ENCODE data around the gene IGFBP1. TPM values are rescaled to one million over a fixed set of nuclear protein-coding genes. Genes with fewer than 3 reads are reported as not detected.

Gene IGFBP1
- total and polyA plus RNA-seq, 2 experiments from 2014 or later: not detected

GRCh38 chr7:45894665-45895062 lies 6.4 kb downstream of the IGFBP1 start:
- Histone ChIP-seq H3K27me3 (ENCODE audit: insufficient read depth) (peaks cover 13% of the 10 kb centered on the region), H3F3A (replicated peaks; ENCODE audit: low read depth) (no peaks in the 10 kb centered on the region), H3K4me1 (ENCODE audit: insufficient read depth) (peaks cover 4% of the 10 kb centered on the region; the same call in 1 of the 2 replicates), H2AFZ (no peak overlapping the region), H3K36me3 (ENCODE audit: insufficient read depth) (no peaks in the 10 kb centered on the region), H3K4me3 (no peak overlapping the region), H3K9me2 (ENCODE audit: insufficient read depth) (0 out of 2 replicates have a peak, but pooled peaks cover 3% of the 10 kb centered on the region), H4K20me1 (replicated peaks; ENCODE audit: insufficient read depth) (no peaks in the 10 kb centered on the region; the same call in 1 of the 2 replicates), H3K4me2 (no peak overlapping the region), H3K79me2 (replicated peaks; ENCODE audit: insufficient read depth) (no peaks in the 10 kb centered on the region), H3K27ac (ENCODE audit: low read depth) (no peak overlapping the region)
- no peak for DNase-seq (ENCODE audit: low spot score)
- Mint-ChIP-seq H3K4me1 (peaks cover 2% of the 10 kb centered on the region), H3K27me3 (ENCODE audit: insufficient read depth, low read depth, poor library complexity) (peaks cover 14% of the 10 kb centered on the region), H3K36me3 (ENCODE audit: low read depth) (no peaks in the 10 kb centered on the region), H3K4me3 (no peak overlapping the region), H3K9me3 (no peaks in the 10 kb centered on the region; the same call in 2 of the 3 replicates), H3K27ac (no peak overlapping the region)
- no peak for ATAC-seq
- TF ChIP-seq CTCF (conservative IDR thresholded peaks at IDR 0.05; ENCODE audit: low read depth in 2 of 2) (no peak), ZNF114 (CRISPR knock-in tag; IDR thresholded peaks at IDR 0.05) (no peak), ETS1 (IDR thresholded peaks at IDR 0.05) (no peak), STAT1 (IDR thresholded peaks at IDR 0.05; ENCODE audit: unreplicated experiment) (no peak), EZH2phosphoT487 (IDR thresholded peaks at IDR 0.05; ENCODE audit: unreplicated experiment) (no peak), NANOG (IDR thresholded peaks at IDR 0.05; ENCODE audit: borderline replicate concordance) (no peak), EZH2 (IDR thresholded peaks at IDR 0.05; ENCODE audit: low read depth, unreplicated experiment) (no peak), JUNB (IDR thresholded peaks at IDR 0.05; ENCODE audit: unreplicated experiment) (no peak), ZNF331 (CRISPR knock-in tag; IDR thresholded peaks at IDR 0.05; ENCODE audit: low read depth) (no peak), POLR2AphosphoS5 (IDR thresholded peaks at IDR 0.05; ENCODE audit: low read depth) (no peak), CREB1 (CRISPR knock-in tag; IDR thresholded peaks at IDR 0.05; ENCODE audit: low read depth) (no peak)
- TF ChIP-seq, protein P1, sequence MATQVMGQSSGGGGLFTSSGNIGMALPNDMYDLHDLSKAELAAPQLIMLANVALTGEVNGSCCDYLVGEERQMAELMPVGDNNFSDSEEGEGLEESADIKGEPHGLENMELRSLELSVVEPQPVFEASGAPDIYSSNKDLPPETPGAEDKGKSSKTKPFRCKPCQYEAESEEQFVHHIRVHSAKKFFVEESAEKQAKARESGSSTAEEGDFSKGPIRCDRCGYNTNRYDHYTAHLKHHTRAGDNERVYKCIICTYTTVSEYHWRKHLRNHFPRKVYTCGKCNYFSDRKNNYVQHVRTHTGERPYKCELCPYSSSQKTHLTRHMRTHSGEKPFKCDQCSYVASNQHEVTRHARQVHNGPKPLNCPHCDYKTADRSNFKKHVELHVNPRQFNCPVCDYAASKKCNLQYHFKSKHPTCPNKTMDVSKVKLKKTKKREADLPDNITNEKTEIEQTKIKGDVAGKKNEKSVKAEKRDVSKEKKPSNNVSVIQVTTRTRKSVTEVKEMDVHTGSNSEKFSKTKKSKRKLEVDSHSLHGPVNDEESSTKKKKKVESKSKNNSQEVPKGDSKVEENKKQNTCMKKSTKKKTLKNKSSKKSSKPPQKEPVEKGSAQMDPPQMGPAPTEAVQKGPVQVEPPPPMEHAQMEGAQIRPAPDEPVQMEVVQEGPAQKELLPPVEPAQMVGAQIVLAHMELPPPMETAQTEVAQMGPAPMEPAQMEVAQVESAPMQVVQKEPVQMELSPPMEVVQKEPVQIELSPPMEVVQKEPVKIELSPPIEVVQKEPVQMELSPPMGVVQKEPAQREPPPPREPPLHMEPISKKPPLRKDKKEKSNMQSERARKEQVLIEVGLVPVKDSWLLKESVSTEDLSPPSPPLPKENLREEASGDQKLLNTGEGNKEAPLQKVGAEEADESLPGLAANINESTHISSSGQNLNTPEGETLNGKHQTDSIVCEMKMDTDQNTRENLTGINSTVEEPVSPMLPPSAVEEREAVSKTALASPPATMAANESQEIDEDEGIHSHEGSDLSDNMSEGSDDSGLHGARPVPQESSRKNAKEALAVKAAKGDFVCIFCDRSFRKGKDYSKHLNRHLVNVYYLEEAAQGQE (IDR thresholded peaks at IDR 0.05; ENCODE audit: unreplicated experiment): no peak
- TF ChIP-seq, protein P2, sequence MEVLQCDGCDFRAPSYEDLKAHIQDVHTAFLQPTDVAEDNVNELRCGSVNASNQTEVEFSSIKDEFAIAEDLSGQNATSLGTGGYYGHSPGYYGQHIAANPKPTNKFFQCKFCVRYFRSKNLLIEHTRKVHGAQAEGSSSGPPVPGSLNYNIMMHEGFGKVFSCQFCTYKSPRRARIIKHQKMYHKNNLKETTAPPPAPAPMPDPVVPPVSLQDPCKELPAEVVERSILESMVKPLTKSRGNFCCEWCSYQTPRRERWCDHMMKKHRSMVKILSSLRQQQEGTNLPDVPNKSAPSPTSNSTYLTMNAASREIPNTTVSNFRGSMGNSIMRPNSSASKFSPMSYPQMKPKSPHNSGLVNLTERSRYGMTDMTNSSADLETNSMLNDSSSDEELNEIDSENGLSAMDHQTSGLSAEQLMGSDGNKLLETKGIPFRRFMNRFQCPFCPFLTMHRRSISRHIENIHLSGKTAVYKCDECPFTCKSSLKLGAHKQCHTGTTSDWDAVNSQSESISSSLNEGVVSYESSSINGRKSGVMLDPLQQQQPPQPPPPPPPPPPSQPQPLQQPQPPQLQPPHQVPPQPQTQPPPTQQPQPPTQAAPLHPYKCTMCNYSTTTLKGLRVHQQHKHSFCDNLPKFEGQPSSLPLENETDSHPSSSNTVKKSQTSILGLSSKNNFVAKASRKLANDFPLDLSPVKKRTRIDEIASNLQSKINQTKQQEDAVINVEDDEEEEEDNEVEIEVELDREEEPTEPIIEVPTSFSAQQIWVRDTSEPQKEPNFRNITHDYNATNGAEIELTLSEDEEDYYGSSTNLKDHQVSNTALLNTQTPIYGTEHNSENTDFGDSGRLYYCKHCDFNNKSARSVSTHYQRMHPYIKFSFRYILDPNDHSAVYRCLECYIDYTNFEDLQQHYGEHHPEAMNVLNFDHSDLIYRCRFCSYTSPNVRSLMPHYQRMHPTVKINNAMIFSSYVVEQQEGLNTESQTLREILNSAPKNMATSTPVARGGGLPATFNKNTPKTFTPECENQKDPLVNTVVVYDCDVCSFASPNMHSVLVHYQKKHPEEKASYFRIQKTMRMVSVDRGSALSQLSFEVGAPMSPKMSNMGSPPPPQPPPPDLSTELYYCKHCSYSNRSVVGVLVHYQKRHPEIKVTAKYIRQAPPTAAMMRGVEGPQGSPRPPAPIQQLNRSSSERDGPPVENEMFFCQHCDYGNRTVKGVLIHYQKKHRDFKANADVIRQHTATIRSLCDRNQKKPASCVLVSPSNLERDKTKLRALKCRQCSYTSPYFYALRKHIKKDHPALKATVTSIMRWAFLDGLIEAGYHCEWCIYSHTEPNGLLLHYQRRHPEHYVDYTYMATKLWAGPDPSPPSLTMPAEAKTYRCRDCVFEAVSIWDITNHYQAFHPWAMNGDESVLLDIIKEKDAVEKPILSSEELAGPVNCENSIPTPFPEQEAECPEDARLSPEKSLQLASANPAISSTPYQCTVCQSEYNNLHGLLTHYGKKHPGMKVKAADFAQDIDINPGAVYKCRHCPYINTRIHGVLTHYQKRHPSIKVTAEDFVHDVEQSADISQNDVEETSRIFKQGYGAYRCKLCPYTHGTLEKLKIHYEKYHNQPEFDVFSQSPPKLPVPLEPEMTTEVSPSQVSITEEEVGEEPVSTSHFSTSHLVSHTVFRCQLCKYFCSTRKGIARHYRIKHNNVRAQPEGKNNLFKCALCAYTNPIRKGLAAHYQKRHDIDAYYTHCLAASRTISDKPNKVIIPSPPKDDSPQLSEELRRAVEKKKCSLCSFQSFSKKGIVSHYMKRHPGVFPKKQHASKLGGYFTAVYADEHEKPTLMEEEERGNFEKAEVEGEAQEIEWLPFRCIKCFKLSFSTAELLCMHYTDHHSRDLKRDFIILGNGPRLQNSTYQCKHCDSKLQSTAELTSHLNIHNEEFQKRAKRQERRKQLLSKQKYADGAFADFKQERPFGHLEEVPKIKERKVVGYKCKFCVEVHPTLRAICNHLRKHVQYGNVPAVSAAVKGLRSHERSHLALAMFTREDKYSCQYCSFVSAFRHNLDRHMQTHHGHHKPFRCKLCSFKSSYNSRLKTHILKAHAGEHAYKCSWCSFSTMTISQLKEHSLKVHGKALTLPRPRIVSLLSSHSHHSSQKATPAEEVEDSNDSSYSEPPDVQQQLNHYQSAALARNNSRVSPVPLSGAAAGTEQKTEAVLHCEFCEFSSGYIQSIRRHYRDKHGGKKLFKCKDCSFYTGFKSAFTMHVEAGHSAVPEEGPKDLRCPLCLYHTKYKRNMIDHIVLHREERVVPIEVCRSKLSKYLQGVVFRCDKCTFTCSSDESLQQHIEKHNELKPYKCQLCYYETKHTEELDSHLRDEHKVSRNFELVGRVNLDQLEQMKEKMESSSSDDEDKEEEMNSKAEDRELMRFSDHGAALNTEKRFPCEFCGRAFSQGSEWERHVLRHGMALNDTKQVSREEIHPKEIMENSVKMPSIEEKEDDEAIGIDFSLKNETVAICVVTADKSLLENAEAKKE (CRISPR knock-in tag; IDR thresholded peaks at IDR 0.05): no peak
